GM21529 (cell line): ENCODE data around the gene PPID.
"Not testable (repeated sequence)": the region's sequence is repeated elsewhere in the genome, so short reads cannot be mapped to it uniquely, and the experiment has no call there.

Source experiments
- ATAC-seq: cut with Tn5 transposase; IDR thresholded peaks from one replicate; pipeline ENCODE4 v1.9.1; 2021; ENCODE audit not compliant: unreplicated experiment

Gene PPID

DNA sequence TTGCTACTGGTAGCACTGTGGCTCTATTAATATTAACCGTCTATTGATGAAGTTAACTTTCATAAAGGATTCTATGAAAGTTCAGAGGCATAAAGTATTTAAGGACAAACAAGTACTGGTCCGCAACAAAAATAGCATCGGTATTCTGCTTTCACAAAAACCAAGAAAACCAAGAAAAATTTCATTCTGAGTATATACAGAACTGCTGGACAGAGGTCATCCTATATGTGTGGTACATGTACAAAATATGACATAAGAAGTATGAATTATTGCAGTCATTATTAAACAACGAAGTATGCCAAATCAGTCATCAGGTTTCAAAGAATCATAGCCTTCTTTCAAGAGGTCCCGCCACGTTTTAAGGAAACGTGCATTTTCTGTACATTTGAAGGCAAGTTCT is 53.9 kb downstream of the PPID start:
- ATAC-seq: no peak

DNA sequence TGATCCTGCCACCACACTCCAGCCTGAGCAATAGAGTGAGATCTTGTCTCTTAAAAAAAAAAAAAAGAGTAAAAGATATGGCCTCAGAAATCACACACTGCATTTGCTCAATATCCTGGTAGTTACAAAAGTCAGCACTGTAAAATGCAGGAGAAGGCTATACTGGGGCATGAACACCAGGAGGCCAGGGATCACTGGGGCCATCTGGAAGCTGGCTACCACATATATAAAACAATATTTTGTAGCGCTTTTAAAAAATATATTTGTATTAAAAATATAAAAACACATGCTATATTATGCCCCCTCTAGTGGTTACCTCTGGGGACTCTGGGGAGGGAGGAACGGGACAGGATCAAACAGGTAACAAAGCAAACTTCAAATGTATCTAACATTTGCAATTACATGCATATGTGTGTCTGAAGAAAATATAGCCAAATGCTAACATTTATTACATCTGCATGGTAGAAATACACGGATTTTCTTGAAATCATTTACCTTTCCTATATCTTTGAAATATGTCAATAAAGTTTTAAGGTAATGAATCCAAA is 55.5 kb downstream of the PPID start:
- ATAC-seq: no peak

DNA sequence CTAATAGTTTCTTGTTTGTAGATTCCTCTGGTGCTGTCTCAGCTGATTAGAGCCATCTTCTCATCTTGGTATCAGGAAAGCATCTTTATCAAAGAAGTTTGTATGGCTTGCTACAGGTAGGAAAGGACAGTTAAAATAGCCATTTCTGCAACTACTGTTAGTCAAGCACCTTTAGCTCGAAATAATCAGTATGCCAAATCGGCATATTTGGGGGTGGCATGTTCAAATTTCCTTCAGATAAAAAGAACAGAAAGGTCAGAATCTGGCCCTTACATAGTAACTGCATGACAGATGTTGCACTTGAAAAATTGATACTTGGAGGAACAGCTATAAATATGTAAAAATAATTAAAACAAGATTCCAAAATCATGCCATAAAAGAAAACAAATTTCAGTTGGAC is 56.3 kb downstream of the PPID start:
- no peak for ATAC-seq

DNA sequence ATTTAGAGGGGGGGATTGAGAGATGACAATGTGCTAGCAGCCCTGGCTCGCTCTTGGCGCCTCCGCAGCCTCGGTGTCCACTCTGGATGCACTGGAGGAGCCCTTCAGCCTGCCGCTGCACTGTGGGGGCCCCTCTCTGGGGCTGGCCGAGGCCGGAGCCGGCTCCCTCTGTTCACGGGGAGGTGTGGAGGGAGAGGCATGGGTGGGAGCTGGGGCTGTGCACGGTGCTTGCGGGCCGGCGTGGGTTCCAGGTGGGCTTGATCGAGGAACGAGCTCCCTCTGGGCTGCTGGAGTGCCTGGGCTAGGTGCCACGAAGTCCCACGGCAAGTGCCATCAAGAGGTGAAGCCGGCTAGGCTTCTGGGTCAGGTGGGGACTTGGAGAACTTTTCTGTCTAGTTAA is 58.4 kb downstream of the PPID start:
- no peak for ATAC-seq

DNA sequence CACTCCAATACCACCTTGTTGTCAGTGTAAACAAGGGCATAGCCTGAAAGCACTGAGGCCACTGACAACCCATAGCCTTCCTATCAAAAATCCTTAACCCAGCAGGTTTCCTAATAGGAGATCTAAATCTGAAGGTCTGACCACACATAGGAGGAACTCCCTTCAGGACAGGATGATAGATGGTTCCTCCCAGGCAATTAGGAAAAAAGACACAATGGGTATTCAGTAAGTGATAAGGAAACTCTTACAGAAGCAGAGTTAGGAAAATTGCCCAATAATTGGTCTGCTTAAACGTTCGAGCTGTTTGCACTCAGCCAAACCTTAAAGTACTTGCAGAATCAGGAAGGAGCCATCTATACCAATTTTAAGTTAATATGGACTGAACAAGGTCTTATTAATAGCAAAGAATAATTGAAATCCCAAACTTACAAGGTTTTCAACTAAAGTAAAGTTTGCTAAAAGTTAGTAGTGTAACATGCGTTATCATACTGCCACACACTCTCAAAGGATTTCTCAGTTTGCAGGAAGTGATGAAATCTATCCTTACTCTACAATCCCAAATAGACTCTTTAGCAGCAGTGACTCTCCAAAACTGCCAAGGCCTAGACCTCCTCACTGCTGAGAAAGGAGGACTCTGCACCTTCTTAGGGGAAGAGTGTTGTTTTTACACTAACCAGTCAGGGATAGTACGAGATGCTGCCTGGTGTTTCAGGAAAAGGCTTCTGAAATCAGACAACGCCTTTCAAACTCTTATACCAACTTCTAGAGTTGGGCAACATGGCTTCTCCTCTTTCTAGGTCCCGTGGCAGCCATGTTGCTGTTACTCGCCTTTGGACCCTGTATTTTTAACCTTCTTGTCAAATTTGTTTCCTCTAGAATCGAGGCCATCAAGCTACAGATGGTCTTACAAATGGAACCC is 59.2 kb downstream of the PPID start:
- not testable (repeated sequence) for ATAC-seq

DNA sequence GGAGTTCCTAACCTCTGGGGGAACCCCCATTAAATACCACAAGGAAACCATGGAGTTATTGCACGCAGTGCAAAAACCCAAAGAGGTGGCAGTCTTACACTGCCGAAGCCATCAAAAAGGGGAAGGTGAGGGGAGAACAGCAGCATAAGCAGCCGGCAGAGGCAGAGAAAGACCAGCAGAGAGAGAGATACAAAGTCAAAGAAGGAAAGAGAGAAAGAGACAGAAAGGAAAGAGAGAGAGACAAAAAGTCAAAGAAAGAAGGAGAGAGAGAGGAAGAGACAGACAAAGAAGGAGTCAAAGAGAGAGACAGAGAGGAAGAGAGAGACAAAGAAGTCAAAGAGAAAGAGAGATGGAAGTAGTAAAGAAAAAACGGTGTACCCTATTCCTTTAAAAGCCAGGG is 59.9 kb downstream of the PPID start:
- not testable (repeated sequence) for ATAC-seq
